COLO829 (cell line): ENCODE data around the gene SARS2.
"Not testable (repeated sequence)": the region's sequence is repeated elsewhere in the genome, so short reads cannot be mapped to it uniquely, and the experiment has no call there.

Source experiments
- DNase-seq: peaks from one replicate; pipeline ENCODE4 v3.0.0; 2012; ENCODE audit warnings: low spot score

SARS2 gene, protein sequence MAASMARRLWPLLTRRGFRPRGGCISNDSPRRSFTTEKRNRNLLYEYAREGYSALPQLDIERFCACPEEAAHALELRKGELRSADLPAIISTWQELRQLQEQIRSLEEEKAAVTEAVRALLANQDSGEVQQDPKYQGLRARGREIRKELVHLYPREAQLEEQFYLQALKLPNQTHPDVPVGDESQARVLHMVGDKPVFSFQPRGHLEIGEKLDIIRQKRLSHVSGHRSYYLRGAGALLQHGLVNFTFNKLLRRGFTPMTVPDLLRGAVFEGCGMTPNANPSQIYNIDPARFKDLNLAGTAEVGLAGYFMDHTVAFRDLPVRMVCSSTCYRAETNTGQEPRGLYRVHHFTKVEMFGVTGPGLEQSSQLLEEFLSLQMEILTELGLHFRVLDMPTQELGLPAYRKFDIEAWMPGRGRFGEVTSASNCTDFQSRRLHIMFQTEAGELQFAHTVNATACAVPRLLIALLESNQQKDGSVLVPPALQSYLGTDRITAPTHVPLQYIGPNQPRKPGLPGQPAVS

DNA sequence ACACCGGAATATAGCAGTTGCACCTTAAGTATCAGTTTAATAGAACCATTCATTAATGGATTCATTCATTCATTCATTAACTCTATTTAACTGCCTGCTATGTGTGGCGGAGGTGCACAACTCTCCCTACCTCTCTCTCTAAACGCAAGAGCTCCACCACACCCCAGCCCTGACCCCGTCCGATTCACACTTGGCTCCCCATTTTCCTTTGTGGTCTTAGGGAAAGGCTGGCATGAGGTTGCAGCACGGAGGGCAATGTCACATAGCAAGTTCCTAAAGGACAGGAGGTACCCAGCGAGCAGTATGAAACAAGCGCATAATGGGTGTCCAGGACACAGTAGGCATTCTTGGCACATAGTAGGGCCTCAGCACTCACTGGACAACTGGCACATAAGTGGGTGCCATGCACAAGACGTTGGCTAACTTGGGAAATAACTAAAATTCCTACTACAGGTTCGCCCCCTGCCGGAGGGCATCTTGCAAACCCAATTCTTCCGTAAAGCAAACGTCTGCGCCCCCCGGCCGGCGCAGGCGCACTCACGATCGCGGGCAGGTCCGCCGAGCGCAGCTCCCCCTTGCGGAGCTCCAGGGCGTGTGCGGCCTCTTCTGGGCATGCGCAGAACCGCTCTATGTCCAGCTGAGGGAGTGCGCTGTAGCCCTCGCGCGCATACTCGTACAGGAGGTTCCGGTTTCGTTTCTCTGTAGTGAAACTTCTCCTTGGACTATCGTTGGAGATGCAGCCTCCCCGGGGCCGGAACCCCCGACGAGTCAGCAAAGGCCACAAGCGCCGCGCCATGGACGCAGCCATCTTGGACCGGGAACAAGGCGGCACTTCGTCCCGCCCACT, at the start of gene SARS2:
SARS2 (minus strand) TSS at position 835 of the 847 bp plus-strand sequence; CDS start at position 808, 27 bp downstream.
- peak; percentile 97 for DNase-seq

DNA sequence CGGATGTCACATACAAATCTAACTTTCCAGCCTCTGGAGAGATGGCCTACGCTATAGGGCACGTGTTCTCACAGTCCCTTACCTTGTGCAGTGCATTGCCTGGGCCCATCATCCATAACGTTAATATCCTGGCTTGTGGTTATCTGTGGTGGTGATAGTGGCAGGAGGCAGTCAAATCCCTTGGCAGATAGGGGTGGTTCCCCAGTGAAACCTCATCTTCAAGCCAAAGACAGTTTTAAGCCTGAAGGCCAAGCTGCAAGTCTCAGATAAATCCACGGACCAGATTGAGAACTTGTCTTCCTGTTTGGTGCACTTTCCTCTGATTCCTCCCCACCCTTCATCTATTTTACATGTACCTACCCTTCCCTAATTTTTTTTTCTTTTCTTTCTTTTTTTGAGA, 49.2 kb upstream of the SARS2 start:
- DNase-seq, result no peak

DNA sequence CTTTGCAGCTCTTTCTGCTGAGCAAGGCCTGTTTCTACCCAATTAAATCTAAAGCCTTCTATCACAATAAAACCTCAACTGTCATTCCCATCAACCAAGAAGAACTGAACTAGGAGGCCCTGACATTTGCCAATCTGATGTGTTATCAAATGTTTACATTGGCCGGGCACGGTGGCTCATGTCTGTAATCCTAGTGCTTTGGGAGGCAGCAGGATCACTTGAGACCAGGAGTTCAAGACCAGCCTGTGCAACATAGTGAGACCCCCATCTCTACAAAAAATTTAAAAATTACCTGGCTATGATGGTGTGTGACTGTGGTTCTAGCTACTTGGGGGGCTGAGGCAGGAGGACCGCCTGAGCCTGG, 47.7 kb upstream of the SARS2 start:
- DNase-seq, result no peak

DNA sequence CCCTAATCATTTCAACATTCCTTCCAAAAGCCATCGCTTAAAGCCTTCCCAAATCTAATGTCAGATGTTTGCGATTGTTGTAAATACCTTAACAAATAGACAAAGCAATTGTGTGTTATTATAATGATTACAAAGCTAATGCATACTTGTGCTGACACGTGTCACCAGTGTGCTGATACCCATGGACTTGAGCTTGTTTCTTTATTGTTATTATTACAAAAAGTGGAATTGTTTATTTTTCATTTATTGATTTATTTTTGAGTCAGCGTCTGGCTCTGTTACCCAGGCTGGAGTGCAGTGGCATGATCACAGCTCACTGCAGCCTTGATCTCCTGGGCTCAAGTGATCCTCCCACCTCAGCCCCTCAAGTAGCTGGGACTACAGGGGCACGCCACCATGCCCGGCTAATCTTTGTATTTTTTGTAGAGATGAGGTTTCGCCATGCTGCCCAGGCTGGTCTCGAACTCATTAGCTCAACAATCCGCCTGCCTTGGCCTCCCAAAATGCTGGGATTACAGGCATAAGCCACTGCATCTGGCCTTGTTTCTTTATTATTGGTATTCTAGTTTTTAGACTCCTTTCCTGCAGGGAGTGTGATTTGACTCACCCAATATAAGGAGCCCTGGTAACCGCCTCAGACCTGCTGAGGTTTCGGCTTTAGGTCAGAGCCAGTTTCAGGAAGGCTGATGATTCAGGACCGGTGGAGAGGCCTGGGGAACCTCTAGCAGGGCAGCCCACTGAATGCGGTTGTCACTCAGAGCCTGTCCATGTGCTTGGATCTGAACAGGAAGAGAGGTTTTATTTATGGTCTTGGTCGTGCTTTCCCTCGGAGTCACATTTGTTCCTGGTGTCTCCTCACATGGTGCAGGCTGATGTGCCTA, 47.1 kb upstream of the SARS2 start:
- no peak for DNase-seq

DNA sequence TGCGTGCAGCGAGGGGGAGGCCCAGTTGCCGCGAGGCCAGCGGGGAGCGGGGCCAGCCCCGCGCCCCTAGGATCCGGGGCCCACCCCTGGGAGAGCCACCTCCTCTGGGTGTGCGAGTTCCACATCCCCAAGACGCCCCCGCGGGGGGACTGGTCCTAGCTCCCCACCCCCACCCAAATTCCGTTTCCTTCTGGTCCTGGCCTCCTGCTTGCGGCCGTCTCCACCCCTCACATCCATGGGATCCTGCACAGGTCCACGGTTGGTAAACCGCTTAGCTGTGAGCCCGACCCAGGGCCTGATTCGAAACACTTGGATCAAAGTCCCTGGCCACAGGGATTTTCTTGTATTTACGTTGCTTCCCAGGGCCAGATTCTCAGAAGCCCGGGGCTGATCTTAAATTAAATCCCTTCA, 45.3 kb upstream of the SARS2 start:
- DNase-seq, result no peak

DNA sequence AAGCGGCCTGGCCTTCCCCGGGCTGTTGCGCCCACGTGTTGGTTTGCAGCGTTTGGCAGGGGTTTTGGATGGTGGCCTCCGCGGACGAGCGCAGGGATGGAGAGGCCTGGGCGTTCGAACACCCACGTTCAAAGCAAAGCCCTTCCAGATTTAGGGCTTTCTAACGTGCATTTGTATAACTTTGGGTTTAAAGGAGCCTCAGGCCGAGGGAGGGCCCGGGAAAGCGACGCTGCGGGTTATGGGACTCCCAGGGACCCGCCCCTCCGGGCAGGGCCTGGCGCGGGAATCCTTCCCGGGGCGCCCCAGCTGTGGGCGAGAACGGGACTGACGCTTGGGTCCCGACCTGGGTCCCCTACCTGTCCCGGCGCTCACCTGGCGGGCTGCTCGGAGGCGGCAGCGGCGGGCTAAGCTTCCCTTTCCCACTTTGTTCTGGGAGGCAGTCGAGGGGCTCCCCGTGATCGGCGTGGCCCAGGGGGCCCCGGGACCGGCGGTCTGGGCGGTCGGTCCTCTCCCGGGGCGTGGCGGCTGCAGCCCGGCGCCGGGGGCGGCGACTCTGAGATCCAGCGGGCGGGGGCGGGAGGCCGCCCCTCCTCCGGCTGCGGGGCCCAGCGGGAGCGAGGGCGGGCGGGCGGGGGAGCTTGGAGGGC, 44.8 kb upstream of the SARS2 start, which contains the start of gene FBXO17:
FBXO17 (minus strand) TSS at position 529 of the 647 bp plus-strand sequence. CDS start 25,423 bp downstream, outside the sequence.
- DNase-seq, result no peak

DNA sequence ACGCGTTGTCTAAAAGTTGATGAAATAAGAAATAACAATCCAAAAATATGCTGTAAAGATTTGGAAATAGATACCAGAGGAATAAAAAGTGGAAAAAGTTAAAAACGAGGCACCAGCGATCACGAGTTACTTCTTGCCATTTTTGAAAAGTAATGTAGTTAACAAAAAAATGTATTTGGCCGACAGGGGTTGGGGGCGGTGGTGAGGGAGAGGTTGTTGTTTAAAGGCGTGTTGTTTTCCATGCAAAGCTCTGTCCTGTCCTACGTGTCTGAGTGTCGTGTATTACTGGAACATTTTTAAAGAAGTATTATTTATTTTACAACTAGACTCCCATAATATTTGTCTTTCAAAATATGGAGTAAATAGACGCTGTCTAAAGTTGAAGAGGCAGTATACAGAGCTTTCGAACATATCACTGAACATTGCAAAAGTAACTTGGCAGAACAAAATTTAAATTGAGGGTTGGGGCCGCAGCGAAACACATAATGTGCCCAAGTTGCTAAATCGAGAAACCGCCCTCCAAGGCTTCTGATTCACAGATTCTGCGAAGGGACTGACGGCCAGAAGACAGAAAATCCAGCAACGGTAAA, 44.2 kb upstream of the SARS2 start:
- no peak for DNase-seq

DNA sequence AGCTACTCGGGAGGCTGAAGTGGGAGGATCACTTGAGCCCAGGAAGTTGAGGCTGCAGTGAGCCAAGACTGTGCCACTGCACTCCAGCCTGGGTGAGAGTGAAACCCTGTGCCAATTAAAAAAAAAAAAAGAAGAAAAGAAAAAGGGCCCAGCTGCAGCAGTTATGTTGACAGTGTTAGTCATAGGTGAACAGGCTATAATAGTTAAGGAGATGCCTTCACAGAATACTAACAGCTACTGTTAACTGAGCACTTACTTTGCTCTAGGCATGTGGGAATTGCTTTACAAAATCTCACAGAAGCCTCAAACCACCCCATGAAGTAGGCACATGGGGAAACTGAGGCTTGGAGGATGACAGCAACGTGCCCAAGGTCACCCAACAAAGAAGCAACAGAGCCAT, 41.1 kb upstream of the SARS2 start:
- no peak for DNase-seq

DNA sequence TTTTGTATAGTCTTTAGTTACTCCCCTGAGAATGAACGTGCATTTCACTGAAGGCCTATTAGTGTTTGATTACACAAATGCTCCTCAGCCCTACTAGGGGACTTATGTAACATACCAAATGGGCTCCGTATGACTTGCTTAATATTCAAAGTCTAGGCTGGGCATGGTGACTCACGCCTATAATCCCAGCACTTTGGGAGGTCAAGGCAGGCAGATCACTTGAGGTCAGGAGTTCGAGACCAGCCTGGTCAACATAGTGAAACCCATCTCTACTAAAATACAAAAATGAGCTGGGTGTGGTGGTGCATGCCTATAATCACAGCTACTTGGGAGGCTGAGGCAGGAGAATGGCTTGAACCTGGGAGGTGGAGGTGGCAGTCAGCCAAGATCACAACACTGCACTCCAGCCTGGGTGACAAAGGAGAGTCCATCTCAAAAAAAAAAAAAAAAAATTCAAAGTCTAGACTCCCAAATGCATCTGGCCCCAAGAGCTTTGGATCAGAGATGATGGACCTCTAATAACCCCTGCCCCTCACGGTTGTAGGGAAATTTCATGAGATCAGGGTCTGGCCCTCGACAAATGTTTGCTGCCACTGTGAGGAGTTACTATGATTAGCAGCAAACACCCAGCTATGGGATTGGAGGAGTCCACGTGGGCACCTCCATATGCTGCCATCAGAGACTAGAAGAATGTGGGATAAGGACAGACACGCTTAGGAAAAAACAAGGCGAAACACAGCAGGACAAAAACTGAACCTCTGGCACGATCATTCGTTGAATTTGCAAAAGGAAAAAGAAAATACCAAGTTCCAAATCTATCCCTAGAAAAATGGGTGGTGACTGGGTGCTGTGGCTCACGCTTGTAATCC, 40.3 kb upstream of the SARS2 start:
- no peak for DNase-seq

DNA sequence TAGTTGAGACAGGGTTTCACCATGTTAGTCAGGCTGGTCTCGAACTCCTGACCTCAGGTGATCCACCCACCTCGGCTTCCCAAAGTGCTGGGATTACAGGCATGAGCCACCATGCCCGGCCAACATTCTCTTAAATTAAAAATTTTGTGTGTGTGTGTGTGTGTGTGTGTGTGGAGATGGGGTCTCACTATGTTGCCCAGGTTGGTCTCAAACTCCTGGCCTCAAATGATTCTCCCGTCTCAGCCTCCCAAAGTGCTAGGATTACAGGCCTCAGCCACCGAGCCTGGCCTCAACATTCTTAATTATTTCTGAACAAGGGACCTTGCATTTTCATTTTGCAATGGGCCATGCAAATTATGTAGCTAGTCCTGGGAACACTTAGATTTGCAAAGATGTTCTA, 35.6 kb upstream of the SARS2 start:
- not testable (repeated sequence) for DNase-seq

DNA sequence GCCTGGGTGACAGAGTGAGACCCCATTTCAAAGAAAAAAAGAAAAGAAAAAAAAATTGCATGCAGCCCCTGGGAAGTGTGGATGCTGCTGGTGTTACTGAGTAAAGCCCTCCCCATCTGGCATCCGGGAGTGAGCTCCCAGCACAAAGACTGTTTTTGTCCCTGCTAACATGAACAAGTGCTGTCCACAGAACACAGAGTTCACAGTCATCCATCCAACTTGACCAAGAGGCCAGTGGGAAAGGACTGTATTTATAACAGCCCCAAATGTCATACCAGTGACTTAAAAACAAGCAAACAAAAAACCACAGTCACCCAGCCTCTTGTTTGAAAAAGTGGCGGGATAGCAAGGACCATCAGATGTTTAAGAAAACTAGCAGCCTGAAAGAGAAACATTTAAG, 34.2 kb upstream of the SARS2 start:
- DNase-seq, result peak; percentile 69

DNA sequence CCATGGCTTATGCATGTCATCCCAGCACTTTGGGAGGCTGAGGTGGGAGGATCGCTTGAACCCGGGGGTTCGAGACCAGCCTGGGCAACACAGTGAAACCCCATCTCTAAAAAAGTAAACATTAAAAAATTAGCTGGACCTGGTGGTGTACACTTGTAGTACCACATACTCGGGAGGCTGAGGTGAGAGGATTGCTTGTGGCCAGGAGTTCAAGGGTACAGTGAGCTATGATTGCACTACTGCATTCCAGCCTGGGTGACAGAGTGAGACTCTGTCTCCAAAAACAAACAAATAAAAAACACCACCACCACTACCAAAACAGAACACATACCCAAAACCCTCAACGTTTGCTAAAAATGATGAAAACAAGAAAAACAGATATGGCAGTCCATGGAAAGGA, 29.1 kb upstream of the SARS2 start:
- DNase-seq, result no peak

DNA sequence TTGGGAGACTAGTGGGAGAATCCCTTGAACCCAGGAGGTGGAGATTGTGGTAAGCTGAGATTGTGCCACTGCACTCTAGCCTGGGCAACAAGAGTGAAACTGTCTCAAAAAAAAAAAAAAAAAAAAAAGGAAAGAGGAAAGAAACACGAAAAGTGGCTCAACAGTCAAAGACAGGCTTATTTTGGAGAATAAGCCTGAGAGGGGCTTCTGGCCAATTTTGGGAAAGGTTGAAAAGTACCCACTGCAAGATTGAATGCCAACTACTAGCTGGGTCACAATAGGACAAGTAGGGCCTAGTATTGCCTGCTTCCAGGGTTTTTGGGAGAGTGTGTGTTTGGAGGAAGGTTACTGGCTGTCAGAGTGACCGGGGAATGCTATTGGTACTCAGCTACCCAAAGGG, 27.7 kb upstream of the SARS2 start:
- DNase-seq, result no peak

DNA sequence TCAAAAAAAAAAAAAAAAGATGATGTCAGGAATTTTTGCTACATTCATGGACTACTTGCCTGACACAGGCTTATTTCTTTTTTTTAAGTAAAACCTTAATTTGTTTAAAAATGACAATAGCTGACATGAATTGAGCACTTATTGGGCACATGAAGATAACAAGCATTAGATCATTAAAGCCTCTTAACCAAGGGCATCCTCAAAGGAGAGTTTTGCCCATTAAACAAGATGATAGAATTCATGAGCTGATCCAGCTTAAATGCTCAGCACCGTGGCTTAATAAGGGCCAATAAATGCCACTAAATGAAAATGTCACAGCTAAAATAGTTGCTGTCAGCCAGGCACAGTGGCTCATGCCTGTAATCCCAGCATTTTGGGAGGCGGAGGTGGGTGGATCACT, 25.7 kb upstream of the SARS2 start:
- no peak for DNase-seq

DNA sequence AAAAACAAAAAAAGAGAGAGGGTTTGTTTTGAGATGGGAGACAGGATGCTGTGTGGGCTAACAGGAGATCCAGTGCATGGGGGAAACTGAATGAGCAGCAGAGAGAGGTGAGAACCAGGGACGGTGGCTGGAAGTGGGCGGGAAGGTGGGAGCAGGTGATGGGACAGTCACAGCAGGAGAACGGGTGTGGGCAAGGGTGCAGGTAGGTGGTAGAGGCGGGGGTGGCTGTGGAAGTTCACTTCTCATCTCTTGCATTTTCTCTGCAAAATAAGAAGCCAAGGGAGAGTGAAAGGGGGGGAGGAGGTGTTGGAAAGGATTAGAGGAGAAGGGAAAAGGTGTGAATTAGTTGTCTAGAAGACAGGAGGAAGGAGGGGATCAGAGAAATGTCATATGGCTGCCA, 23.1 kb upstream of the SARS2 start:
- no peak for DNase-seq

DNA sequence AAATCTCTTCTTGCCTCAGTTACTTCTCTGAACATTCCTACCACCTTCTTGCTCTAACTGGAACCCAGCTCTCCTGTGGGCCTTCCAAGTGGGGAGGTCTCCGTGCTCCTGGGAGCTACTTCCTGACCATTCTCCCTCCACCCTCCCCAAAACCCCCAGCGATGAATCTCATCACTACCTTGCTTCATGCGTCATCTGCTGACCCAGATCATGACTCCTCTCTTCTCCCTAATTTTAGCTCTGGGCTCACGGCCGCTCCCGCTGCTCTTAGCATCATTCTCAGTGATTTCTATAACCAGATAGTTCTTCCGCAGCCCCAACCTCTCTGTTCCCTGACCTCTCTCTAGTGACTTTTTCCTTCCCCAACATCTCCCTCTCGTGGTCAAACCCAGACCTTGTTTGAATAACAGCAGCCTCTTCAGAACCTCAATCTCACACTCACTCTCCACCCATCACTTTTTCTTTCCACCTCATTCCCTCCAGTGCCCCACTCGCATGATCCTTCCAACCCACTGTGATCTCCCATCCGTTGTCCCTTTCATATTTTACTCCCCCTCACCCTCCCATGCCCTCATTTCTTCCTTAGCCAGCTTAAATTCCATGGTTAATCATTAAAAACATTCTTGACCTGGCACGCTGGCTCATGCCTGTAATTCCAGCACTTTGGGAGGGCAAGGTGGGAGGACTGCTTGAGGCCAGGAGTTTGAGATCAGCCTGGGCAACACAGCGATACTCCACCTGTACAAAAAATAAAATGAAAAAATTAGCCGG, 22.0 kb upstream of the SARS2 start:
- DNase-seq, result no peak

DNA sequence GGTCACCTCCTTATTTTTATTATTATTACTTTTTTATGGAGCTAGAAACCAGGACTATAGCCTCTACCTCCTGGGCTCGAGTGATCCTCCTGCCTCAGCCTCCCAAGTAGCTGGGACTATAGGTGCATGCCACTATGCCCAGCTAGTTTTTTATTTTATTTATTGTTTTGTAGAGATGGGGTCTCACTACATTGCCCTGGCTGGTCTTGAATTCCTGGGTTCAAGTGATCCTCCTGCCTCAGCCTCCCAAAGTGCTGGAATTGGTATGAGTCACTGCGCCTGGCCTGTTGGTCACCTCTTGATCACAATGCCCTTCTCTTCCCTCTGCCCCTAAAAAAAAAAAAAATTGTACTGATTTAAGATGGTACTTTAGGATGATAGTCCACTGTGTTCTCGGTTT, 20.6 kb upstream of the SARS2 start:
- DNase-seq, result no peak

DNA sequence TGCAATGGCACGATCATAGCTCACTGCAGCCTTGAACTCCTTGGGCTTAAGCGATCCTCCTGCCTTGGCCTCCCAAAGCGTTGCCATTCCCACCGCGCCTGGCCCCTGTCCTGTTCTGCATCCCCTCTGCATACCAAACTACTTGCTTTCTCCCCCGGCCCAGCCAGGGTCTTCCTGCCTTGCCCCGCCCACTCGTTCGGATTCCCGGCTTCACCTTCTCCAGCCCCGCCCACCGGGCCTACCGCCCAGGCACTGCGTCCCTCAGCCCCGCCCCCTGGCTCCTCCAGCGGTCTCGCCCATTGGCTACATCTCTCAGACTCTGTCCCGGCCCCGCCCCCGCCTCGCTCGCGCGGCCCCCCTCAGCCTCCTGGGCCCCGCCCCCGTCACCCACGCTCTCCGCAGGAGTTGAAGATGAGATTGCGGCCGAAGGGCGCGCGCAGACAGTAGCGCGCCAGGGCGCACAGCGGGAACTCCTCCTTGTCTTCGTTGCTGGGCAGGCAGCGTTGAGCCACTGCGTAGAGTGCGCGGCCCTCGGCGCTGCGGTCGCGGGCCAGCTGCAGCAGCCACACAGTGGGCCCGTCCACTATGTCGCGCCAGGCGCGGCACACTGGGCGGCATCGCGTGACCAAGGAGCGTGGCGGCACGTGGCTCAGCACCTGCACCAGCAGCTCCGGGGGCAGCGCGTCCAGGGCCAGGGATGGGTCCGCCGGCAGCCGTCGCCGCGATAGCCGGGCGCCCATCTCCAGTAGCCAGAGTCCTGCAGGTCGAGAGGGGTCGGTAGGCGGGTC, 19.2 kb upstream of the SARS2 start:
- peak; percentile 88 for DNase-seq
